NB4 (cell line): ENCODE measurements around the gene ASAP3.

Experiments used
- DNase-seq: peaks from one replicate; pipeline ENCODE4 v3.0.0; 2010; ENCODE audit warnings: low read depth
- H3K4me3 ChIP-seq: one replicate; pipeline ENCODE4 v1.5.1; 2011; ENCODE audit warnings: mild to moderate bottlenecking, low read depth, low read length, moderate library complexity
- MYC ChIP-seq: IDR thresholded peaks from 2 replicates; pipeline ENCODE4 v1.6.1; 2011; ENCODE audit warnings: low read depth, low read length
- POLR2A ChIP-seq: IDR thresholded peaks from 2 replicates; pipeline ENCODE4 v1.6.1; 2011; ENCODE audit warnings: mild to moderate bottlenecking; ENCODE audit not compliant: insufficient read length; ENCODE audit errors: extremely low read depth
- TF ChIP-seq, protein P1 (sequence below): IDR thresholded peaks from 2 replicates; pipeline ENCODE4 v1.6.1; 2011; ENCODE audit warnings: low read depth, low read length
- TF ChIP-seq, protein P2 (sequence below): IDR thresholded peaks from one replicate; pipeline ENCODE4 v1.5.1; 2012; ENCODE audit warnings: low read depth, low read length

Gene ASAP3

DNA sequence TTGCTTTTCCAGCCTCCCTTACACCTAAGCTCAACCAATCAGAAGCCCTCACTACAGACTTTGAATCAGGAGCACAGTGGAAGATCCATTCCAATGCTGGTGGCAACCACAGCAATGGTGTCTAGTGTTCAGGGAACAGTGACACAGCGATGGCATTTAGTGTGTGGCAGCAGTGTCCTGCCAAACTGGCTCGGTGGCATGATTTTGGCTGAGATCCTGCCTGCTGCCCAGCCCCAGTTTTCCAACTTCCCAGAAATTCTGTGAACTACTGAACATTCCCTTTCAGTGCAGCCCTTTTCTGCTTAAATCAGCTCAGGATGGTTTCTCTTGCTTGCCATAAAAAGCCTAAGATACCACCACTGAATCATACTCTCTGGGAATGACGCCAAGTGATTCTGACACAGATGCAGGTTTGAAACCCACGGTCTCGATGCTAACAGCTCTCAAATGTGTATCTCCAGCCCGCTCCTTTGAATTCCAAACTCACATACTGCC lies 8.8 kb downstream of the ASAP3 start:
- no peak overlapping the region for H3K4me3 ChIP-seq
- no peak for DNase-seq
- TF ChIP-seq, protein P1, sequence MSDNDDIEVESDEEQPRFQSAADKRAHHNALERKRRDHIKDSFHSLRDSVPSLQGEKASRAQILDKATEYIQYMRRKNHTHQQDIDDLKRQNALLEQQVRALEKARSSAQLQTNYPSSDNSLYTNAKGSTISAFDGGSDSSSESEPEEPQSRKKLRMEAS = no peak
- TF ChIP-seq, protein P2, sequence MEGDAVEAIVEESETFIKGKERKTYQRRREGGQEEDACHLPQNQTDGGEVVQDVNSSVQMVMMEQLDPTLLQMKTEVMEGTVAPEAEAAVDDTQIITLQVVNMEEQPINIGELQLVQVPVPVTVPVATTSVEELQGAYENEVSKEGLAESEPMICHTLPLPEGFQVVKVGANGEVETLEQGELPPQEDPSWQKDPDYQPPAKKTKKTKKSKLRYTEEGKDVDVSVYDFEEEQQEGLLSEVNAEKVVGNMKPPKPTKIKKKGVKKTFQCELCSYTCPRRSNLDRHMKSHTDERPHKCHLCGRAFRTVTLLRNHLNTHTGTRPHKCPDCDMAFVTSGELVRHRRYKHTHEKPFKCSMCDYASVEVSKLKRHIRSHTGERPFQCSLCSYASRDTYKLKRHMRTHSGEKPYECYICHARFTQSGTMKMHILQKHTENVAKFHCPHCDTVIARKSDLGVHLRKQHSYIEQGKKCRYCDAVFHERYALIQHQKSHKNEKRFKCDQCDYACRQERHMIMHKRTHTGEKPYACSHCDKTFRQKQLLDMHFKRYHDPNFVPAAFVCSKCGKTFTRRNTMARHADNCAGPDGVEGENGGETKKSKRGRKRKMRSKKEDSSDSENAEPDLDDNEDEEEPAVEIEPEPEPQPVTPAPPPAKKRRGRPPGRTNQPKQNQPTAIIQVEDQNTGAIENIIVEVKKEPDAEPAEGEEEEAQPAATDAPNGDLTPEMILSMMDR = no peak
- no peak for TF ChIP-seq MYC
- TF ChIP-seq POLR2A = no peak

DNA sequence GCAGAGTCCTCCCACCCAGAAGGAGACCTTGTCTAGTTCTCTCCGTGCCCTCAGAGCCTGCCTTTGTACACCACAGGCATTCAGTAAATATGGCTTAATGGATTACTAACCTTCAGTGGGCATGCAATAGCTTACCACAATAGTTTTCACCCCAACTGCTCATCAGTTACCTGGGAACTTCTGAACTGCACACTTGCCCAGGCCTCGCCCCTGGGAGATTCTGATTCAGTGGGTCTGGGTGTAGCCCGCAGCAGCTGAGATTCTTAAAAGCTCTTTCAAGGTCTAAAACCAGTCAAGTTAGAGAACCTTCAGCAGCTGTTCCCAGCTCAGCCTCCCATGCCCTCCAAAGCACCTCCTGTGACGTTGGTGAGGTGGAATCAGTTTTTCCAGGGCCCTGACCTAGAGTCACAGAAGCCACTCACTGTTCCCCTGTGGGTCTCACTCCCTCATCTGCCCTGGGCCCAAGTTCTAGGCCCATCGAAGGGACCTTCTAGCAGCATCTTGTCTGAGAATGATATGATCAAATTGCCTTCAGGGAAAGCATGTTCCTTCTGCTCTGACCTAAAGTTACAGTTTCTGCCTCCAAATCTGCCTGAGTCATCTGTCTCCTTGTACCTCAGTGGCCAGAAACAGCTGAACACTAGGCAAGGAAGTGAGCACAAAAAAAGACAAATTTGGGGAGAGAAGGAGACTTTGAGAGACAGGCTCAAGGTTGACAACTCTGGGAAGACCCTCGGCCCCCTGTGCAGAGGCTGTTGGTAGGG lies 10.8 kb downstream of the ASAP3 start:
- DNase-seq = no peak
- H3K4me3 ChIP-seq = no peak overlapping the region
- TF ChIP-seq MYC = no peak
- no peak for TF ChIP-seq POLR2A
- TF ChIP-seq, protein P2 = no peak
- TF ChIP-seq, protein P1 = no peak

DNA sequence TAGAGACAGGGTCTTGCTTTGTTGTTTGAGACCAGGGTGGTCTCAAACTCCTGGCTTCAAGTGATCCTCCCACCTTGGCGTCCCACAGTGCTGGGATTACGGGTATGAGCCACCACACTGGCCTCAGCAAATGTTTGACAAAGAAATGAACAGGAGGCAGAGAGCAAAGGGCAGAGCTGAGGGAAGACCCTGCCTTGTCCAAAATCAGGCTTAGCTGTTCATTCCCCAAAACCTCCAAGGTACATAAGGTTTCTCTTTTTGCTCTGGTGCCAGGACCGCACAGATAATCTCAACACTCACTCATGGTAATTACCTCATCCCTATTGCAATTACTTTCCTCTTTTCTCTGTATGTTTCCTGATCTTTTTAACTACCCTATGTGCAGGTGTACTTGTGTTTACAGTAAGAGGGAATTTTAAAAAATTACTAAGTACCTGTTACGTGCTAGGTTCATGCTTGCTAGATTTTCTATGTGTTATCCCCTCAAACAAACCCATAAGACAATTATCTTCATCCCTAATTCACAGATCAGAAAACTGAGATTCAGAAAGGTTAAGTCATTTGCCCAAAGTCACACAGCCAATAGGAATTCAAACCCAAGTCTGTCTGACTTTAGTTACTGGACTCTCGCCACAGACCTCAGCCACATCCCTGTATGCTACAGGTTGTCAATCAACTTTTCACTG lies 11.5 kb downstream of the ASAP3 start:
- no peak for DNase-seq
- no peak overlapping the region for H3K4me3 ChIP-seq
- TF ChIP-seq MYC = no peak
- TF ChIP-seq, protein P1 = no peak
- no peak for TF ChIP-seq POLR2A
- TF ChIP-seq, protein P2 = no peak

DNA sequence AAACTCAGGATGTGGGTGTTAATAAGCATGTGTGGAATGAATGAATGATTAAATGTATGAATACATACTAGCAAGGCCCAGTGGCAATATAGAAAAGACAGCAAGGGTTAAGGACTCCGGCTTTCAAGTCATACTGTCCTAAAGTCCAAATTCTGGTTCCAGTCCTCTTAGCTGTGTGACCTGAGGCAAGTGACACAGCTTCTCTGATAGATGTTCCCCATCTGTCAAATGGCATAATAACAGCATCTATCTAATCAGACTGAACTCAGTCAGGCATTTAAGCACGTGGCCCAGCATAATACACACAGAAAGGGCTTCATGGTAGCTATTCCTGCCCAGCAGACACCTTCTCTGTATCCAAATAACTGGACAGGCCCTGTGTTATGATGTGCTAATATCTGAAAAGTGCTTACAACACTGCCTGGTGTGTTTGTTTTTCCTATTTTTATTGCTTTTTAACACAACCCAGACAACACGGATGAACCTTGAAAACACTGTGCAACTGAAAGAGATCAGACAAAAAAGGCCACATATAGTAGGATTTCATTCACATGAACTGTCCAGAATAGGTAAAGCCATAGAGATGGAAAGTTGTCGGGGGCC lies 12.4 kb downstream of the ASAP3 start:
- DNase-seq = no peak
- TF ChIP-seq, protein P2 = no peak
- TF ChIP-seq, protein P1 = no peak
- TF ChIP-seq POLR2A (no peak), MYC (no peak)
- no peak overlapping the region for H3K4me3 ChIP-seq

DNA sequence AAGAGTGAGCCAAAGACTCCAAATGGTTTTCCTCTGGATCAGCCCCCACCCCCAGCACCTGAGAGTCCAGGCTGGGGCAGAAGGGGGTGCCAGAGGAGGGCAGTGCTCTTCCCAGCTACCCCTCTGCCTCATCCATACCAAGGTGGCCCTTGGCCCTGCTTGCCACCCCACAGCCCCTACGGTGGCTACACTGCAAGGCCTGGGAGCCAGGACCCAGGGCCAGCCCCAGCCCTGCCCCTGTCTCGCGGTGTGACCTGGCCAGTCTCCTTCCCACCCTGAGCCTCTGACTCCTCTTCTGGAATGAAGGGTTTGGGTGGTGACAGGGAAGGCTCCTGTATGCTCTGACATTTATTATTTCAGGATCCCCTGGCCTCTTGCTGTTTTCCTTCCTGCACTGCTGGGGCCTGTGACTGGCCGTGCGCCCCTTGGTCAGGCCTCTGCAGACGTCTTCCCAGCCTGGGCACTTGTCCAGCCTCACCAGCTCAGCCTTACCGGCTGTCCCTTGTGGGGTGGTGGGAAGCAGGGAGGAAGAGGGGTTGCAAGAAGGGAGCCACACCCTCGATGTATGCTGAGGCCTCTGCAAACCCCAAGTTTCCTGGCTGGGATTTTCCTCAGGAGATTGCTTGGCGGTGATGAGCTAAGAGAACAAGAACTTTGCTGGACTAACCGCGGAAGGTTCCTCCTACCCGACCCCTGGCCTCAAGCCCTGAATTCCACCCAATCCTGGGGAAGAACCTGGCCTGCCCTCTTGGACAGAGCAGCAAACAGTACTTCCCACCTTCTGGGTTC lies 13.5 kb downstream of the ASAP3 start:
- no peak for DNase-seq
- H3K4me3 ChIP-seq = no peak overlapping the region
- TF ChIP-seq, protein P1 = no peak
- no peak for TF ChIP-seq MYC
- TF ChIP-seq, protein P2 = no peak
- TF ChIP-seq POLR2A = no peak
